Measurements from ENCODE around the gene FAM171A1.

The FAM171A1 gene

DNA sequence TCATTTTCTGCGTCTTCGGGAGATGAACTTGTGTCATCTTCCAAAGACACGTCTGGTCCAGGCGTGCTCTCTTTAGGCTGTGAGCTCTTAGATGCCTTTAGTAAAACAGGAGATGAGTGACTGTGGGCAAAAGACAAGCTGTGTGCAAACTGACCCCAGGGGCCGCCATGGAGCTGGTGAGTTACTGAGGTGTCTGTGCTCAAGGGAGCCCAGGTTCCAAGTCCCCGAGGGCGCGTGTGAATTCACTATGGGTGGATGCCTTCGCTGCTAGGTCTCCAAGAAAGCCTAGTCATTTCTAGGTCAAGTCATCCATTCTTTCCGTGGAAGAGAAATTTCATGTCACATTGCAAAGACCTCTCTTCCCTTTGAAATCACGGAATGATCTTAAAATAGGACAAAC, 118.7 kb downstream of the FAM171A1 start:
- TF ChIP-seq, protein P1, sequence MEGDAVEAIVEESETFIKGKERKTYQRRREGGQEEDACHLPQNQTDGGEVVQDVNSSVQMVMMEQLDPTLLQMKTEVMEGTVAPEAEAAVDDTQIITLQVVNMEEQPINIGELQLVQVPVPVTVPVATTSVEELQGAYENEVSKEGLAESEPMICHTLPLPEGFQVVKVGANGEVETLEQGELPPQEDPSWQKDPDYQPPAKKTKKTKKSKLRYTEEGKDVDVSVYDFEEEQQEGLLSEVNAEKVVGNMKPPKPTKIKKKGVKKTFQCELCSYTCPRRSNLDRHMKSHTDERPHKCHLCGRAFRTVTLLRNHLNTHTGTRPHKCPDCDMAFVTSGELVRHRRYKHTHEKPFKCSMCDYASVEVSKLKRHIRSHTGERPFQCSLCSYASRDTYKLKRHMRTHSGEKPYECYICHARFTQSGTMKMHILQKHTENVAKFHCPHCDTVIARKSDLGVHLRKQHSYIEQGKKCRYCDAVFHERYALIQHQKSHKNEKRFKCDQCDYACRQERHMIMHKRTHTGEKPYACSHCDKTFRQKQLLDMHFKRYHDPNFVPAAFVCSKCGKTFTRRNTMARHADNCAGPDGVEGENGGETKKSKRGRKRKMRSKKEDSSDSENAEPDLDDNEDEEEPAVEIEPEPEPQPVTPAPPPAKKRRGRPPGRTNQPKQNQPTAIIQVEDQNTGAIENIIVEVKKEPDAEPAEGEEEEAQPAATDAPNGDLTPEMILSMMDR (IDR thresholded peaks at IDR 0.05; ENCODE audit: low read depth, low read length, missing control alignments), result no peak
- H3K4me3 ChIP-seq (replicated peaks; ENCODE audit: low read depth, low read length), result no peak overlapping the region
- no peak for DNase-seq (ENCODE audit: extremely low read depth, low read depth)

DNA sequence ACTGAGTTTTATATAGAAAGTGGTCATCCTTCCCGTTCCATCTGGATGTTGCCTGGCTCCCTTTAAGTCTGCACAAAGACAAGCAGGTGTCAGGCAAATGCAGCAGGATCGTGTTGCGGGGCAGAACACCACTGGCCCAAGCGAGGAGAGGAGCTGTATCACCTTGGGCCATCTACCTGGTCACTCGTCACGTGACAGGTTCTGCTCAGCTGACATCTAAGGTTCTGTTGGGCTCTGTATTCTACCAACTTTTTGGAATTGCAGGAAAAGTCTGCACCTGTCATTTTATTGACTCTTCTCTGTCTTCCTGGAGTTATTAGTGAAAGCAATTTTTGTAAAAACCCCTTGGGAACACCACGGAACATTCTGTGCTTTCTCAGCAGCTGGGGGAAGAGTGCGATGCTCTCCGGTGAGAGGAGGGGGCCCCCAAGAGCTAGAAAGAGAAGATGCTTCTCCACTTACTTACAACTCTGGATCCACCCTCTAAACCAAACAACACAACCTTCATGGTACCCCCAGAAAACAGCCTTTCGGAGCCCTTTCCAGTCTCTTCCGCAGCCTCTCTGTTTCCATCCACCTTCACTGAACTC, 119.2 kb downstream of the FAM171A1 start:
- no peak for DNase-seq (ENCODE audit: extremely low read depth, low read depth)
- TF ChIP-seq, protein P1 (IDR thresholded peaks at IDR 0.05; ENCODE audit: low read depth, low read length, missing control alignments), result no peak
- H3K4me3 ChIP-seq (replicated peaks; ENCODE audit: low read depth, low read length), result no peak overlapping the region

DNA sequence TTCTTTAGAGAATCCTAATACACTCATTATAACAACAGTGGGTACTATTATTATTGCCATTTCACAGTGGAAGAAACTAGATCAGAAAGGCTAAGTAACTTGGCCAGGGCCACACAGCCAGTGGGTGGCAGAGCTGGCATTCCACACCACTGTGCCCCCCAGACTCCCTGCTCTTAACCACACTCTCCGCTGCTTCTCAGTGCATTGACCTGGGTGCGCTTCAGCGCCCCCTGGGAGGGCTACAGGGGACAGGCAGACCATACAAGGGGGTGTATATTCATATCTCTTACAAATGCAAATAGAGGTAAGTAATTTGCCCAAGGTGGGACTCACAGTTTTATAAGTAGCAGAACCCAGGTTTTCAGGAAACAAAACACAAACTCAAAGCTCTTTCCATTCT, 125.6 kb downstream of the FAM171A1 start:
- no peak for DNase-seq (ENCODE audit: extremely low read depth, low read depth)
- no peak overlapping the region for H3K4me3 ChIP-seq (replicated peaks; ENCODE audit: low read depth, low read length)
- TF ChIP-seq, protein P1 (IDR thresholded peaks at IDR 0.05; ENCODE audit: low read depth, low read length, missing control alignments), result peak; percentile 51

DNA sequence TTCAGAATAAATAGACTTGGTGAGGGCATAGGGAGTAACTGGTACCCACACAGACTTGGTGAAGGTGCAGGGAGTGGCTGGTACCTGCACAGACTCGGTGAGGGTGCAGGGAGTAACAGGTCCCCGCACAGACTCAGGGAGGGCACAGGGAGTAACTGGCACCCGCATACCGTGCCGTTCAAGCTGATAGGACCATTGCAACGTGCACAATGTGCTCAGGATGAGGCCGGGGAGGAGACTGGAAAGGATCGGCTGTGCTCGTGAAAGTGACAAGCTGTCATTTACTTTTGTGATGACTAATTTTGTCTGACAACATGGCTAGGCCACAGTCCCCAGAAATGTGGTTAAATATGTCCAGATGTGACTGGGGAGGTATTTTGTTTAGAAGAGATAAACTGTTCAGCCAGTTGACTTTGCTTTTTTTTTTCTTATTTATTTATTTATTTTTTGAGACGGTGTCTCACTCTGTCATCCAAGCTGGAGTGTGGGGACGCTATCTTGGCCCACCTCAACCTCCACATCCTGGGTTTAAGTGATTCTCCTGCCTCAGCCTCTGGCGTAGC, 126.4 kb downstream of the FAM171A1 start:
- TF ChIP-seq, protein P1 (IDR thresholded peaks at IDR 0.05; ENCODE audit: low read depth, low read length, missing control alignments), result no peak
- DNase-seq (ENCODE audit: extremely low read depth, low read depth), result no peak
- H3K4me3 ChIP-seq (replicated peaks; ENCODE audit: low read depth, low read length), result no peak overlapping the region

DNA sequence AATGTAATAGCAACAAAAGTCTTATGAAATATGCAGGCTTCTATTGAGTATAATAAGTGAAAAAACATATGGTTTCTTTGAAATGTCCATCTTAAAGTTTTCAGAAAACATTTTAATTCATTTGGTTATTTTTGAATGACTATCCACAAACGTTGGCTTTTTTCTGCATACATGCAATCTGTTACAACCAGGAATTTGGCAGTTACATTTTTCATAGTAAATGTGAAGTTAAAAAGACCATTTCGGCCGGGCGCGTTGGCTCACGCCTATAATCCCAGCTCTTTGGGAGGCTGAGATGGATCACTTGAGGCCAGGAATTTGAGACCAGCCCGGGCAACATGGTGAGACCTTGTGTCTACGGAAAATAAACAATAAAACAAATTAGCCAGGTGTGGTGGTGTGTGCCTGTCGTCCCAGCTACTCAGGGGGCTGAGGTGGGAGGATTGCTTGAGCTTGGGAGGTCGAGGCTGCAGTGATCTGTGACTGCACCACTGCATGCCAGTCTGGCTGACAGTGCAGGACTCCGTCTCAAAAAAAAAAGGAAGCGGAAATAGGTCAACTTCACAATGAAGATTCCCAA, 128.7 kb downstream of the FAM171A1 start:
- TF ChIP-seq, protein P1 (IDR thresholded peaks at IDR 0.05; ENCODE audit: low read depth, low read length, missing control alignments), result no peak
- no peak for DNase-seq (ENCODE audit: extremely low read depth, low read depth)
- H3K4me3 ChIP-seq (replicated peaks; ENCODE audit: low read depth, low read length), result no peak overlapping the region

DNA sequence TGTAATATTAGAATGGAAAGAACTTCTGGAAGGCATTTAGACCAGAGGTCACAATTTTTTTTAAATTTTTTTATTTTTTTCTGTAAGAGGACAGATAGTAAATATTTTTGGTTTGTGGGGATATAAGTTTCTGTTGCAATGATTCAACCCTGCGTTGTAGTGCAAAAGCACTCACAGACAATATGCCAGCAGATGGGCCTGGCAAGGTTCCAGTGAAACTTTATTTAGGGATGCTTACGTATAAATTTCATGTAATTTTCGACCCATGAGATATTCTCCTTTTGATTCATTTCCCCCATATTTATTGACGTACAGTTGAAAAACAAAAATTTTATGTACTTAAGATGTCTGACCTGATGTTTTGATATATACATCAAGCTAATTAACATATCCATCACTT, 129.8 kb downstream of the FAM171A1 start:
- DNase-seq (ENCODE audit: extremely low read depth, low read depth), result no peak
- no peak overlapping the region for H3K4me3 ChIP-seq (replicated peaks; ENCODE audit: low read depth, low read length)
- TF ChIP-seq, protein P1 (IDR thresholded peaks at IDR 0.05; ENCODE audit: low read depth, low read length, missing control alignments), result no peak
